Neural crest cell (in vitro differentiated cells): ENCODE measurements around the gene DNAI4. TPM values are rescaled to one million over a fixed set of nuclear protein-coding genes. Genes with fewer than 3 reads are reported as not detected.

Experiments
- DNase-seq: peaks from one replicate; pipeline ENCODE4 v3.0.0; 2021; ENCODE audit warnings: low read depth, mixed read lengths, low spot score
- H3K27ac Mint-ChIP-seq: one replicate; pipeline ENCODE4 v1.8.0; 2021; ENCODE audit warnings: mild to moderate bottlenecking, mixed read lengths; ENCODE audit not compliant: unreplicated experiment
- H3K27me3 Mint-ChIP-seq: 2 replicates; pipeline ENCODE4 v1.8.0; 2021; ENCODE audit warnings: low read depth, mild to moderate bottlenecking, mixed read lengths
- H3K36me3 Mint-ChIP-seq: 2 replicates; pipeline ENCODE4 v1.8.0; 2021; ENCODE audit warnings: low read depth, mild to moderate bottlenecking, mixed read lengths
- H3K4me1 Mint-ChIP-seq: 2 replicates; pipeline ENCODE4 v1.8.0; 2021; ENCODE audit warnings: mixed read lengths
- H3K4me3 Mint-ChIP-seq: one replicate; pipeline ENCODE4 v1.8.0; 2021; ENCODE audit warnings: mild to moderate bottlenecking, mixed read lengths
- H3K9me3 Mint-ChIP-seq: 2 replicates; pipeline ENCODE4 v1.8.0; 2021; ENCODE audit warnings: mixed read lengths
- CTCF ChIP-seq: fragments of 200-600 bp; sonication (generic); conservative IDR thresholded peaks from 2 replicates; pipeline ENCODE4 v1.5.0; 2021; ENCODE audit warnings: antibody characterized with exemption, mild to moderate bottlenecking
- total RNA-seq: library from RNA; stranded (reverse); gene quantifications from 2 replicates; pipeline ENCODE4 v1.2.1, GENCODE V29; 2021

Gene DNAI4
- total RNA-seq, 1 donor from 2014 or later: 8.0 TPM

- no peak for TF ChIP-seq CTCF
- H3K36me3 Mint-ChIP-seq: peaks cover 4% of the 10 kb centered on the region
- H3K4me1 Mint-ChIP-seq: no peaks in the 10 kb centered on the region
- H3K27ac Mint-ChIP-seq: no peak overlapping the region
- H3K4me3 Mint-ChIP-seq: no peak overlapping the region
- H3K27me3 Mint-ChIP-seq: no peaks in the 10 kb centered on the region
- peaks cover 4% of the 10 kb centered on the region for H3K9me3 Mint-ChIP-seq
- no peak for DNase-seq
These were observed 145.7 kb downstream of the DNAI4 start for GRCh38 chr1:66778969-66779368.

- no peak overlapping the region for H3K4me3 Mint-ChIP-seq
- H3K27me3 Mint-ChIP-seq: no peaks in the 10 kb centered on the region
- H3K4me1 Mint-ChIP-seq: no peaks in the 10 kb centered on the region
- peaks cover 4% of the 10 kb centered on the region for H3K36me3 Mint-ChIP-seq
- TF ChIP-seq CTCF: no peak
- DNase-seq: no peak
- peaks cover 4% of the 10 kb centered on the region for H3K9me3 Mint-ChIP-seq
- no peak overlapping the region for H3K27ac Mint-ChIP-seq
These were observed 146.4 kb downstream of the DNAI4 start for GRCh38 chr1:66778266-66778665.

- DNase-seq: no peak
- Mint-ChIP-seq H3K4me1 (no peaks in the 10 kb centered on the region), H3K4me3 (no peak overlapping the region), H3K36me3 (peaks cover 4% of the 10 kb centered on the region), H3K9me3 (peaks cover 4% of the 10 kb centered on the region), H3K27me3 (no peaks in the 10 kb centered on the region), H3K27ac (no peak overlapping the region)
- no peak for TF ChIP-seq CTCF
These were observed 146.8 kb downstream of the DNAI4 start for GRCh38 chr1:66777831-66778230.

- Mint-ChIP-seq H3K9me3 (peaks cover 4% of the 10 kb centered on the region), H3K27me3 (no peaks in the 10 kb centered on the region), H3K4me3 (no peak overlapping the region), H3K27ac (no peak overlapping the region), H3K4me1 (no peaks in the 10 kb centered on the region), H3K36me3 (peaks cover 4% of the 10 kb centered on the region)
- DNase-seq: no peak
- no peak for TF ChIP-seq CTCF
These were observed 149.0 kb downstream of the DNAI4 start for GRCh38 chr1:66775646-66776045.

GRCh38 chr1:66774438-66774837 is 150.2 kb downstream of the DNAI4 start:
- Mint-ChIP-seq H3K4me1 (no peaks in the 10 kb centered on the region), H3K27me3 (no peaks in the 10 kb centered on the region), H3K36me3 (no peaks in the 10 kb centered on the region), H3K9me3 (no peaks in the 10 kb centered on the region), H3K27ac (no peak overlapping the region), H3K4me3 (no peak overlapping the region)
- DNase-seq: no peak
- TF ChIP-seq CTCF: no peak

- H3K4me3 Mint-ChIP-seq: no peak overlapping the region
- H3K4me1 Mint-ChIP-seq: no peaks in the 10 kb centered on the region
- no peaks in the 10 kb centered on the region for H3K27me3 Mint-ChIP-seq
- H3K36me3 Mint-ChIP-seq: no peaks in the 10 kb centered on the region
- DNase-seq: no peak
- no peak overlapping the region for H3K27ac Mint-ChIP-seq
- no peaks in the 10 kb centered on the region for H3K9me3 Mint-ChIP-seq
- TF ChIP-seq CTCF: no peak
These were observed 151.4 kb downstream of the DNAI4 start for GRCh38 chr1:66773227-66773626.
